H9 (cell line): ENCODE measurements around the gene PLEKHD1. TPM values are rescaled to one million over a fixed set of nuclear protein-coding genes. Genes with fewer than 3 reads are reported as not detected.

Experiments
- DNase-seq: peaks from one replicate; pipeline ENCODE4 v3.0.0-alpha.2; 2017
- H2AFZ ChIP-seq: one replicate; pipeline ENCODE4 v1.6.1; 2013; ENCODE audit warnings: mild to moderate bottlenecking, low read length, control low read depth, moderate library complexity
- H2AK5ac ChIP-seq: 2 replicates; pipeline ENCODE4 v1.6.1; 2013; ENCODE audit warnings: low read length, control low read depth, mixed read lengths; ENCODE audit not compliant: insufficient read length
- H2BK120ac ChIP-seq: one replicate; pipeline ENCODE4 v1.6.1; 2013; ENCODE audit warnings: low read depth, mild to moderate bottlenecking, low read length, control low read depth, inconsistent platforms; ENCODE audit not compliant: poor library complexity, severe bottlenecking
- H2BK12ac ChIP-seq: 2 replicates; pipeline ENCODE4 v1.6.1; 2013; ENCODE audit warnings: low read length, control low read depth, mixed read lengths, low read depth; ENCODE audit not compliant: insufficient read length
- H2BK15ac ChIP-seq: 2 replicates; pipeline ENCODE4 v1.6.1; 2013; ENCODE audit warnings: low read depth, low read length, control low read depth
- H2BK20ac ChIP-seq: one replicate; pipeline ENCODE4 v1.6.1; 2013; ENCODE audit warnings: low read depth, mild to moderate bottlenecking, low read length, control low read depth, inconsistent platforms; ENCODE audit not compliant: poor library complexity, severe bottlenecking
- H2BK5ac ChIP-seq: 2 replicates; pipeline ENCODE4 v1.6.1; 2013; ENCODE audit warnings: low read length, control low read depth, mixed read lengths; ENCODE audit not compliant: insufficient read length
- H3K14ac ChIP-seq: 2 replicates; pipeline ENCODE4 v1.6.1; 2013; ENCODE audit warnings: low read length, control low read depth; ENCODE audit not compliant: insufficient read depth
- H3K18ac ChIP-seq: 2 replicates; pipeline ENCODE4 v1.6.1; 2013; ENCODE audit warnings: low read depth, mild to moderate bottlenecking, mixed read lengths, low read length, control low read depth; ENCODE audit not compliant: insufficient read length
- H3K23ac ChIP-seq: 2 replicates; pipeline ENCODE4 v1.6.1; 2013; ENCODE audit warnings: low read length, control low read depth, mixed read lengths, low read depth; ENCODE audit not compliant: insufficient read length
- H3K23me2 ChIP-seq: 2 replicates; pipeline ENCODE4 v1.6.1; 2013; ENCODE audit warnings: low read depth, mild to moderate bottlenecking, mixed read lengths, low read length, control low read depth; ENCODE audit not compliant: insufficient read length, poor library complexity, severe bottlenecking
- H3K27ac ChIP-seq: 2 replicates; pipeline ENCODE4 v1.5.1; 2013; ENCODE audit warnings: low read length, control low read depth, mixed read lengths, low read depth; ENCODE audit not compliant: insufficient read length
- H3K27me3 ChIP-seq: 2 replicates; pipeline ENCODE4 v1.6.1; 2013; ENCODE audit warnings: low read length, control low read depth, inconsistent platforms; ENCODE audit not compliant: insufficient read depth
- H3K4ac ChIP-seq: 2 replicates; pipeline ENCODE4 v1.6.1; 2013; ENCODE audit warnings: low read depth, mild to moderate bottlenecking, control low read depth, inconsistent platforms, low read length, moderate library complexity
- H3K4me1 ChIP-seq: 2 replicates; pipeline ENCODE4 v1.6.1; 2013; ENCODE audit warnings: low read length, control low read depth, inconsistent platforms; ENCODE audit not compliant: insufficient read depth
- H3K4me2 ChIP-seq: 2 replicates; pipeline ENCODE4 v1.6.1; 2013; ENCODE audit warnings: low read length, control low read depth, mixed read lengths; ENCODE audit not compliant: insufficient read length, insufficient read depth
- H3K56ac ChIP-seq: 2 replicates; pipeline ENCODE4 v1.6.1; 2013; ENCODE audit warnings: low read depth, mild to moderate bottlenecking, mixed read lengths, low read length, control low read depth; ENCODE audit not compliant: insufficient read length
- H3K79me1 ChIP-seq: 2 replicates; pipeline ENCODE4 v1.6.1; 2013; ENCODE audit warnings: low read depth, mild to moderate bottlenecking, moderate library complexity, low read length, control low read depth, inconsistent platforms; ENCODE audit not compliant: insufficient read depth, poor library complexity, severe bottlenecking
- H3K79me2 ChIP-seq: 2 replicates; pipeline ENCODE4 v1.6.1; 2013; ENCODE audit warnings: low read length, control low read depth, inconsistent platforms; ENCODE audit not compliant: insufficient read depth
- H3K9ac ChIP-seq: 2 replicates; pipeline ENCODE4 v1.6.1; 2013; ENCODE audit warnings: low read length, control low read depth, mixed read lengths; ENCODE audit not compliant: insufficient read length; ENCODE audit errors: extremely low read depth
- H3K9me3 ChIP-seq: one replicate; pipeline ENCODE4 v1.6.1; 2013; ENCODE audit warnings: low read depth, low read length, inconsistent platforms; ENCODE audit not compliant: control insufficient read depth
- H3T11ph ChIP-seq: one replicate; pipeline ENCODE4 v1.6.1; 2013; ENCODE audit warnings: mild to moderate bottlenecking, low read length, control low read depth, inconsistent platforms
- H4K20me1 ChIP-seq: one replicate; pipeline ENCODE4 v1.6.1; 2013; ENCODE audit not compliant: control insufficient read depth, insufficient read length, insufficient read depth
- H4K5ac ChIP-seq: 2 replicates; pipeline ENCODE4 v1.6.1; 2013; ENCODE audit warnings: low read depth, mild to moderate bottlenecking, mixed read lengths, low read length, control low read depth; ENCODE audit not compliant: insufficient read length
- H4K8ac ChIP-seq: replicated peaks from 2 replicates; pipeline ENCODE4 v1.6.1; 2013; ENCODE audit warnings: low read length, control low read depth, mixed read lengths, low read depth; ENCODE audit not compliant: insufficient read length
- H4K91ac ChIP-seq: 2 replicates; pipeline ENCODE4 v1.6.1; 2013; ENCODE audit warnings: low read depth, mild to moderate bottlenecking, moderate library complexity, mixed read lengths, low read length, control low read depth; ENCODE audit not compliant: insufficient read length
- H3K27ac Mint-ChIP-seq, 3 experiments: 2 replicates in 2 of 3; 3 replicates in 1 of 3; pipeline ENCODE4 v1.8.0; 2020 to 2021; ENCODE audit warnings: mixed read lengths in 3 of 3, mild to moderate bottlenecking in 1 of 3, moderate library complexity in 1 of 3
- H3K27me3 Mint-ChIP-seq: 2 replicates; pipeline ENCODE4 v1.8.0; 2021; ENCODE audit warnings: low read depth, mild to moderate bottlenecking, moderate library complexity, mixed read lengths
- H3K36me3 Mint-ChIP-seq, 3 experiments: 2 replicates in 2 of 3; 3 replicates in 1 of 3; pipeline ENCODE4 v1.8.0; 2020 to 2021; ENCODE audit warnings: low read depth in 3 of 3, mixed read lengths in 3 of 3; ENCODE audit not compliant: insufficient read depth in 1 of 3
- H3K4me1 Mint-ChIP-seq, 2 experiments: 2 replicates each; pipeline ENCODE4 v1.8.0; 2020; ENCODE audit warnings: mixed read lengths in 2 of 2
- H3K4me3 Mint-ChIP-seq, 2 experiments: 2 replicates in 1 of 2; 3 replicates in 1 of 2; pipeline ENCODE4 v1.8.0; 2020 to 2021; ENCODE audit warnings: mild to moderate bottlenecking in 2 of 2, mixed read lengths in 2 of 2, moderate library complexity in 1 of 2
- H3K9me3 Mint-ChIP-seq, 2 experiments: 2 replicates in 1 of 2; 3 replicates in 1 of 2; pipeline ENCODE4 v1.8.0; 2020; ENCODE audit warnings: mild to moderate bottlenecking in 2 of 2, mixed read lengths in 2 of 2, moderate library complexity in 1 of 2
- CTCF ChIP-seq: fragments of 200-600 bp; sonication (generic); conservative IDR thresholded peaks from 3 replicates; pipeline ENCODE4 v1.8.0; 2021; ENCODE audit warnings: antibody characterized with exemption, mild to moderate bottlenecking
- WGBS: extraction: QIAGEN DNeasy Blood & Tissue Kit; methylation state at CpG from one replicate; pipeline ENCODE4 v1.1.7; 2013; ENCODE audit warnings: missing lambda C conversion rate, low lambda C conversion rate, mixed read lengths; ENCODE audit not compliant: insufficient read length; ENCODE audit errors: extremely low coverage; 5-methylcytosine and 5-hydroxymethylcytosine counted together
- total RNA-seq: library from RNA; stranded (reverse); gene quantifications from 2 replicates; pipeline ENCODE4 v1.2.1, GENCODE V29; 2021

Gene PLEKHD1
- total RNA-seq, 1 experiment from 2014 or later, result 0.37 TPM

GRCh38 chr14:69570836-69571330 is 86.4 kb downstream of the PLEKHD1 start:
- H3K79me2 ChIP-seq, result no peaks in the 10 kb centered on the region
- H4K91ac ChIP-seq, result no peak overlapping the region
- no peak overlapping the region for H2BK12ac ChIP-seq
- Mint-ChIP-seq H3K27me3 (peaks cover 21% of the 10 kb centered on the region), H3K4me1 (peaks cover 3 to 5% of the 10 kb centered on the region in 2 experiments), H3K36me3 (peaks cover 15 to 30% (median 19%) of the 10 kb centered on the region in 3 experiments; a peak in 6 of 7 replicates), H3K9me3 (peaks cover 0 to 2% of the 10 kb centered on the region in 2 experiments; a peak in 1 of 5 replicates), H3K4me3 (no peak overlapping the region), H3K27ac (no peak overlapping the region)
- H3K14ac ChIP-seq, result no peak overlapping the region
- no peak overlapping the region for H3K27ac ChIP-seq
- H4K5ac ChIP-seq, result no peak overlapping the region
- H3K4me2 ChIP-seq, result no peak overlapping the region
- H3K27me3 ChIP-seq, result peaks cover 12% of the 10 kb centered on the region; the same call in 1 of the 2 replicates
- H2AK5ac ChIP-seq, result no peak overlapping the region
- no peak overlapping the region for H3K18ac ChIP-seq
- no peak overlapping the region for H2BK20ac ChIP-seq
- no CpG with 5 or more reads among the region's 7 CpGs for WGBS
- H4K20me1 ChIP-seq, result no peaks in the 10 kb centered on the region
- DNase-seq, result no peak
- H3K9ac ChIP-seq, result no peak overlapping the region
- no peaks in the 10 kb centered on the region for H3K4me1 ChIP-seq
- H2BK15ac ChIP-seq, result no peak overlapping the region
- no peak overlapping the region for H4K8ac ChIP-seq
- H3T11ph ChIP-seq, result no peak overlapping the region
- no peak overlapping the region for H2AFZ ChIP-seq
- no peak overlapping the region for H3K56ac ChIP-seq
- H3K9me3 ChIP-seq, result no peaks in the 10 kb centered on the region
- no peak overlapping the region for H3K23ac ChIP-seq
- H2BK120ac ChIP-seq, result no peak overlapping the region
- no peaks in the 10 kb centered on the region for H3K79me1 ChIP-seq
- no peak for TF ChIP-seq CTCF
- H3K23me2 ChIP-seq, result peaks cover 3% of the 10 kb centered on the region
- no peak overlapping the region for H2BK5ac ChIP-seq
- H3K4ac ChIP-seq, result no peak overlapping the region
